Ascending aorta (tissue), 2 donors: ENCODE results near the gene MRPL34. TPM values are rescaled to one million over a fixed set of nuclear protein-coding genes. Genes with fewer than 3 reads are reported as not detected.
"Not testable (repeated sequence)": the region's sequence is repeated elsewhere in the genome, so short reads cannot be mapped to it uniquely, and the experiment has no call there.

Experiments used
- DNase-seq, 2 donors: peaks; one replicate each; pipeline ENCODE4 v3.0.0-alpha.2; 2019; ENCODE audit warnings: low spot score in 2 of 2
- H3K27ac ChIP-seq, 2 donors: fragments of 200-600 bp; sonication (generic); one replicate each; pipeline ENCODE4 v1.5.1; 2016 to 2017; ENCODE audit warnings: mild to moderate bottlenecking in 1 of 2
- H3K27me3 ChIP-seq: fragments of 200-600 bp; sonication (generic); one replicate; pipeline ENCODE4 v1.5.1; 2017
- H3K36me3 ChIP-seq, 2 donors: fragments of 200-600 bp; sonication (generic); one replicate each; pipeline ENCODE4 v1.5.1; 2016
- H3K4me1 ChIP-seq, 2 donors: fragments of 200-600 bp; sonication (generic); one replicate each; pipeline ENCODE4 v1.5.1; 2016 to 2017; ENCODE audit warnings: mild to moderate bottlenecking in 1 of 2
- H3K4me3 ChIP-seq, 2 donors: fragments of 200-600 bp; sonication (generic); one replicate each; pipeline ENCODE4 v1.5.1; 2016 to 2017; ENCODE audit warnings: mild to moderate bottlenecking in 1 of 2
- H3K9me3 ChIP-seq, 2 donors: fragments of 200-600 bp; sonication (generic); one replicate each; pipeline ENCODE4 v1.5.1; 2016
- intact Hi-C: fragments of 100-400 bp; cut with DNase I; formaldehyde crosslinking; loops from one replicate; pipeline ENCODE4 v1.15.1; 2023
- total RNA-seq: library from RNA; depleted of rRNA; stranded (reverse); fragments of >200 nt; gene quantifications from one replicate; pipeline ENCODE4 v1.1.0, GENCODE V29; 2016
- TF ChIP-seq, protein P1 (sequence below), 3 experiments: fragments of 200-600 bp in 2 of 3; fragments of 450-650 bp in 1 of 3; sonication (generic) in 2 of 3; IDR thresholded peaks; one replicate each; pipeline ENCODE4 v1.5.1; 2016 to 2019; ENCODE audit warnings: antibody characterized with exemption in 3 of 3, mild to moderate bottlenecking in 1 of 3, moderate library complexity in 1 of 3

Gene MRPL34
- total RNA-seq, 1 donor from 2014 or later = 98.9 TPM

GRCh38 chr19:17266975-17267788 lies 38.5 kb upstream of the MRPL34 start, which contains the start of gene BABAM1:
Gene BABAM1, plus strand, starts transcription at chr19:17267443. Its CDS starts 1,364 bp downstream, at chr19:17268807.
- intact Hi-C loops = loop anchor here (1.0 to 10.0 kb wide), 5 partner anchors 21 to 198 kb away; partner anchors contain the start of genes GTPBP3, MRPL34, NXNL1 and USE1
- peak; percentile 92 to 99 for DNase-seq
- H3K9me3 ChIP-seq = no peaks in the 10 kb centered on the region
- TF ChIP-seq, protein P1, sequence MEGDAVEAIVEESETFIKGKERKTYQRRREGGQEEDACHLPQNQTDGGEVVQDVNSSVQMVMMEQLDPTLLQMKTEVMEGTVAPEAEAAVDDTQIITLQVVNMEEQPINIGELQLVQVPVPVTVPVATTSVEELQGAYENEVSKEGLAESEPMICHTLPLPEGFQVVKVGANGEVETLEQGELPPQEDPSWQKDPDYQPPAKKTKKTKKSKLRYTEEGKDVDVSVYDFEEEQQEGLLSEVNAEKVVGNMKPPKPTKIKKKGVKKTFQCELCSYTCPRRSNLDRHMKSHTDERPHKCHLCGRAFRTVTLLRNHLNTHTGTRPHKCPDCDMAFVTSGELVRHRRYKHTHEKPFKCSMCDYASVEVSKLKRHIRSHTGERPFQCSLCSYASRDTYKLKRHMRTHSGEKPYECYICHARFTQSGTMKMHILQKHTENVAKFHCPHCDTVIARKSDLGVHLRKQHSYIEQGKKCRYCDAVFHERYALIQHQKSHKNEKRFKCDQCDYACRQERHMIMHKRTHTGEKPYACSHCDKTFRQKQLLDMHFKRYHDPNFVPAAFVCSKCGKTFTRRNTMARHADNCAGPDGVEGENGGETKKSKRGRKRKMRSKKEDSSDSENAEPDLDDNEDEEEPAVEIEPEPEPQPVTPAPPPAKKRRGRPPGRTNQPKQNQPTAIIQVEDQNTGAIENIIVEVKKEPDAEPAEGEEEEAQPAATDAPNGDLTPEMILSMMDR (IDR thresholded peaks at IDR 0.05) = no peak
- peaks cover 5 to 6% of the 10 kb centered on the region in 2 donors for H3K4me1 ChIP-seq
- peak within 1 kb of the TSS; percentile 61 to 83 for H3K27ac ChIP-seq
- H3K27me3 ChIP-seq = no peaks in the 10 kb centered on the region
- H3K4me3 ChIP-seq = peak within 1 kb of the TSS; percentile 79 to 96
- peaks cover 20 to 34% of the 10 kb centered on the region in 2 donors for H3K36me3 ChIP-seq

- H3K36me3 ChIP-seq = peaks cover 35 to 45% of the 10 kb centered on the region in 2 donors
- peaks cover 5 to 6% of the 10 kb centered on the region in 2 donors for H3K4me1 ChIP-seq
- TF ChIP-seq, protein P1 (IDR thresholded peaks at IDR 0.05) = no peak
- no peak overlapping the region for H3K4me3 ChIP-seq
- no peaks in the 10 kb centered on the region for H3K27me3 ChIP-seq
- H3K9me3 ChIP-seq = no peaks in the 10 kb centered on the region
- no peak for DNase-seq
- no peak overlapping the region for H3K27ac ChIP-seq
- intact Hi-C loops = loop anchor here (10.0 kb wide), 1 partner anchor 196 kb away; the partner anchor contains the start of gene NXNL1
Measured at GRCh38 chr19:17268754-17269153, 36.9 kb upstream of the MRPL34 start.

DNA sequence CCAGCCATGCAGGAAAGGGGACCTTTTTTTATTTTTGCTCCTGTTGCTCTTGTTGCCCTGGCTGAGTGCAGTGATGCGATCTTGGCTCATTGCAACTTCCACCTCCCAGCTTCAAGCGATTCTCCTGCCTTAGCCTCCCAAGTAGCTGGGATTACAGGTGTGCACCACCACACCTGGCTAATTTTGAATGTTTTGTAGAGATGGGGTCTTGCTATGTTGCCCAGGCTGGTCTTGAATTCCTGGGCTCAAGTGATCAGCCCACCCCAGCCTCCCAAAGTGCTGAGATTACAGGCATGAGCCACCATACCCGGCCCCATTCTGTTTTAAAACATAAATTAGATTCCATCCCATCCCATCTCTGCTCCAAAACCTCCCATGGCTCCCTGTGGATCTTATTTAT lies 30.8 kb upstream of the MRPL34 start:
- H3K27me3 ChIP-seq, H3K4me3 ChIP-seq, intact Hi-C loops, H3K9me3 ChIP-seq, H3K4me1 ChIP-seq, DNase-seq, H3K27ac ChIP-seq: not testable (repeated sequence)
- H3K36me3 ChIP-seq = peaks cover 69 to 88% of the 10 kb centered on the region in 2 donors

GRCh38 chr19:17275441-17276175 lies 30.1 kb upstream of the MRPL34 start:
- Histone ChIP-seq H3K4me1 (no peaks in the 10 kb centered on the region), H3K27ac (no peak overlapping the region), H3K4me3 (no peak overlapping the region), H3K27me3 (no peaks in the 10 kb centered on the region), H3K9me3 (no peaks in the 10 kb centered on the region), H3K36me3 (peaks cover 64 to 82% of the 10 kb centered on the region in 2 donors)
- TF ChIP-seq, protein P1 (IDR thresholded peaks at IDR 0.05) = no peak
- intact Hi-C loops = no loop called here
- DNase-seq = no peak

DNA sequence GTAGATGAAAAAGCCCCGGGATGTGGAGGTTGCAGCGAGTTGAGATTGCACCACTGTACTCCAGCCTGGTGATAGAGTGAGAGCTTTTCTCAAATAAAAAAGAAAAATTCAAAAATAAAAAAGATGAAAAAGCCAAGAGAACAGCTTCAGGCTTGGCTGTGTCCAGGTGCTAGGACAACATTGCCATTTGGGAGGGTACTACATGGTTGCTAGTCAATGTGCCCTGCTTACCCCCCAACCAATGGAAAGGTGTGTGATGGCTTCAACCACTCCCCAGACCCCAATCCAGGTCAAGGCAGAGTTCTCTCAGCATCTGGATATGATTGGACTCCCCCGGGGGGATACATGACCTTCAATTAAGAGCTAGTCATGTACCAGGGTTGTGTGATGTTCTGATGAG lies 26.2 kb upstream of the MRPL34 start:
- peaks cover 7 to 11% of the 10 kb centered on the region in 2 donors for H3K4me1 ChIP-seq
- peaks cover 8% of the 10 kb centered on the region for H3K27me3 ChIP-seq
- TF ChIP-seq, protein P1 (IDR thresholded peaks at IDR 0.05) = no peak
- no peak for DNase-seq
- intact Hi-C loops = no loop called here
- H3K9me3 ChIP-seq = no peaks in the 10 kb centered on the region
- peaks cover 30 to 49% of the 10 kb centered on the region in 2 donors for H3K36me3 ChIP-seq
- H3K4me3 ChIP-seq = no peak overlapping the region
- H3K27ac ChIP-seq = no peak overlapping the region
